Measurements from ENCODE around the gene RPS19BP1.
A peak's percentile ranks its signal among the peaks of the same experiment; 100 is the strongest.

Gene RPS19BP1

GRCh38 chr22:39558950-39559349, 26.4 kb upstream of the RPS19BP1 start:
- DNase-seq = no peak

- no peak for DNase-seq
Observed at GRCh38 chr22:39558254-39558727, 25.7 kb upstream of the RPS19BP1 start.

GRCh38 chr22:39556970-39557841, 24.7 kb upstream of the RPS19BP1 start:
- DNase-seq = no peak

- no peak for DNase-seq
Observed at GRCh38 chr22:39554151-39554550, 21.6 kb upstream of the RPS19BP1 start.

DNA sequence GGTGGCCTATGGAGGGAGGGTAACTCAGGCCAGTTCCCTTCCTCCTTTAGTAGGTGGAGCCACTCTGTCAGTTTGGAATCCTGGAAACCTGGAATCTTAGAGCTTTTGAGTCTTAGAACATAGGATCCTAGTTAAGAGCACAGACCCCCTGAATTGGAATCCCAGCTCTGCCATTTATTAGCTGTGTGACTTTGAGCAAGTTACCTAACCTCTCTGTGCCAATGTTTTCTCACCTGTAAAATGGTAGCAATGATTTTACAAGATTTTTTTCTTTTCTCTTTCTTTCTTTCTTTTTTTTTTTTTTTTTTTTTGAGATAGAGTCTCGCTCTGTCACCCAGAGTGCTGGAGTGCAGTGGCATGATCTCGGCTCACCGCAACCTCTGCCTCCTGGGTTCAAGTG, 20.9 kb upstream of the RPS19BP1 start:
- DNase-seq = no peak

GRCh38 chr22:39547587-39547947, 15.0 kb upstream of the RPS19BP1 start:
- no peak for DNase-seq

DNA sequence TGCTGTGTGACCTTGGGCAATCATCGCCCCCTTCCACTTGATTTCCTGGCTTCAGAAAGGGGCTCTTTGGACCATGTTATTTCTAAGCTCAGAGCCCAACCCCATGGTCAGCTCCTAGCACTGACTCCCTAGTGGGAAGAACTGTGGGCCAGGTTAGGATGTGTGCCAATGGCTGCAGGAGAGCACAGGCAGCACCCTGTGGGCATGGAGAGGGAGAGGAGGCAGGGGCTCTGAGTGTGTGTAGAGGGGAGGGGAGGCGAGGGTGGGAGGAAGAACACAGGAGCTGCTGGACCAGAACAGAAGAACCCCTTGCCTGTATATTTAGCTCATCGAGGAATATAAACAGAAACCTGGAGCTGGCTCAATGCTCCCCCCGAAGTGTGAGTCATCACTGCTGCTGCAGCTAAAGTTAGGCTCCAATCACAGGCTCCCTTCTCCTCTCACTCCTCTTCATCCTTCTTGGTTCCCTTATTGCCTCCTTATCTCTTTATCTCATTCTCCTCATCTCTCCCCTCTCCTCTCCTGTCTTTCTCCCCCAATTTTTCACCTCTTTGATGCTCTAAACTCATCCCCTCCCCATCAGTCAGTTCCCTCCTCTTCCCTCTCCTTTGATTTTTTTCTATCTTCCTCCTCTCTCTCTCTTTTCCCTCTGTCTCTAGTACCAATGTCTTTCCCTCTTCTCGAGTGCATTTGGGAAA, 14.5 kb upstream of the RPS19BP1 start:
- DNase-seq = no peak

DNA sequence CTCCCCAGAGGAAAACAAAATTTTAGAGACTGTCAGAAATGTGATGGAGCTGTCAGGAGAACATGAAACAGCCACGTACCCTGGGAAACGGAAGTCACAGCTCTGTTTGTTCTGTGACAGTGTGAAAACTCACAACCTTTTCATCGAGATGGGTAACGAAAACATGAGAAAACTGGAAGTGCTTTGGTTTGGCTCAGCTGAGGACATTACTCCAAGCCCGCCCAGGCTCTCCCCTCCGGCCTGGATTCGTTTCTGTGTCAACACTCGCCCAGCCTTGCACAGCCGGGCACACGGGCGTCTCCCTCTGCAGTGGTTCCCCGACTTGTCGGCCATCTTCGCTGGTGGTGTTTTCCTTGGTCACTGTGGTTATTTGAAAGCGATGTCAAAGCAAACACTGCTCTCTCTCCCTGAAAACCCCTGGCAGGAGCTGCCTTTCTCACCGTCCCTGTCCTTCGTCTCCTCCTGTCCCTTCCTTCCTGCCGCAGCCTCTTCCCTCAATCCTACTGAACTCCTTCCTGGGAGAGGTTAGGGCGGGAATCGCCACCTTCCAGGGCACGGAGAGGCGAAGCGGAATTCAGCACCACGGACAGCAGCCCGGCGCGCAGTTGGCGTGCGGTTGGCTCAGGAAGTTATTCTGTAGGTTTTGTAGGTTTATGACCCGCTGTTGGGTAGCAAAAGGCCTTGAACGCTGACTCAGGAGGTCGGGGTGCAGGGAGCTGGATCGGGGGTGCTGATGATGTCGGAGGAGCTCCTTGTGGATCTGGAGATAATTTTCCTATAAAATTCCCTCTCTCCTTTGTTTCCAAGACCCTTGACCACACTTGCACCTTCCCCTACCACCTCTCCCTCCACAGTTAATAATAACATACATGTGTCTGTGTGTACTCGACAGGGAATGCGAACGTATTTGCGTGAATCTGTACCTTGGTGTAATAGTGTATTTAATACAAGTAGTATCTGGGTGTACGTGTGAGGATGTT, 13.1 kb upstream of the RPS19BP1 start:
- DNase-seq = no peak

- DNase-seq = no peak
Observed at GRCh38 chr22:39543095-39543494, 10.5 kb upstream of the RPS19BP1 start.

- DNase-seq = no peak
Observed at GRCh38 chr22:39537975-39538374, 5.4 kb upstream of the RPS19BP1 start.

DNA sequence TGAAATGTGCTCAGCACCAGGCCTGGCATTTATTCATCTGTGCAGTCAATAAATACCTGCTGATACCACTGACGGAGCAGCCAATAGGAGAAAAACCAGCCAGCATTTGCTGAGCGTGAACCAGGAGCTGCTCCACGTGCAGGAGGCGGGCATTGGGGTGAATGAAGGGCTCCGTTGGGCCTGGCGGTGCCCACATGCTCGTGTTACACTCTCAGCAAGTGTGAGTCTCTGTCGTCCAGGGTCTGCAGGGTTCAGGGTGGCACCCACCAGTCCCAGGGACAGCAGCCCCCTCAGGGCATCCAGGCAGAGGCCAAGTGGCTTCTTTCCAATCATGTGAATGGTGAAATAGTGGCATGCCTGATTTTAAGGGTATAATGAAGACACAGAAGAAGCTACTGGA, 4.2 kb upstream of the RPS19BP1 start:
- DNase-seq = no peak

DNA sequence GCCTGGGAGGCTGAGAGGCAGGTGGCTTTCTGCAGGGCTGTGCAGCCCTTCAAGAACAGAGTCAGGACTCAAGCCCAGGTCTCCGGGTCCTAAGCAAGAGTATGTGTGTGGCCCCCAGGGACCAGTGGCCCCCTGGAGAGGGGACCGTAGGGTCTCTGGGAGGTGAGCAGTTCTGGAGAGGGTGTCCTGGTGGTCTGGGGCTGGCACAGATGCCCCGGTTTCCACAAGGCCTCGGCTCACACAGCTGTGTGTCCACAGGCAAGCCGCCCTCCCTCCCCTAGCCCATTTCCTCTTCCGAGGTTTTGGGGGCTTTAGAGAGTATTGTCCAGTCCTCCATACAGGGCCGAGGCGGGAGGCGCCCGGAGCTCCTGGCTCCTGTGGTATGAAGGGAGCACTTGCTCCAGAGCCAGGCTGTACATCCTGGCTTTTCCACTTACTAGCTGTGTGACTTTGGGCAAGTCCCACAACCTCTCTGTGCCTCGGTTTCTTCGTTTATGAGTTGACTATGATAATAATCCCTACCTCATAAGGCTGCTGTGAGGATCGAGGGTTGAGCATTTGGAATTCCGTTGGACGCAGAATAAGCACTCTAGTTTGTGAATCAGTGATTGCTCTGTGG, 3.4 kb upstream of the RPS19BP1 start:
- no peak for DNase-seq

DNA sequence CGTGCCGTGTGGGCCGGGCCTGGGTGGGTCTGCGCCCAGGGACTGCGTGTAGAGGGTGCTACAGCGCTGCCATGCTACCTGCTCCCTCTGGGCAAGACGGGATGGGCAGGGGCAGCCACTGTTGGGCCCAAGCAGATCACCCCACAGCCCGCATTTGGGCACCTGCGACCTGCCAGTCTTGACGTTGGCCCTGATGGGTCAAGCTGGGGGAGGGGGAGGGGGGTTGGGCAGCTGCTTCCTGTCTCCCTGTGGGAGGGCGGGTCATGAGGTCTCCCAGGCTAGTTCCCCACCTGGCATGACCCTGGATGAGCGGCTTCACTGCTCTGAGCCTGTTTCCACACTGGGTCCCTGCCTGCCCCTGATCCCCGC, 2.8 kb upstream of the RPS19BP1 start:
- no peak for DNase-seq

DNA sequence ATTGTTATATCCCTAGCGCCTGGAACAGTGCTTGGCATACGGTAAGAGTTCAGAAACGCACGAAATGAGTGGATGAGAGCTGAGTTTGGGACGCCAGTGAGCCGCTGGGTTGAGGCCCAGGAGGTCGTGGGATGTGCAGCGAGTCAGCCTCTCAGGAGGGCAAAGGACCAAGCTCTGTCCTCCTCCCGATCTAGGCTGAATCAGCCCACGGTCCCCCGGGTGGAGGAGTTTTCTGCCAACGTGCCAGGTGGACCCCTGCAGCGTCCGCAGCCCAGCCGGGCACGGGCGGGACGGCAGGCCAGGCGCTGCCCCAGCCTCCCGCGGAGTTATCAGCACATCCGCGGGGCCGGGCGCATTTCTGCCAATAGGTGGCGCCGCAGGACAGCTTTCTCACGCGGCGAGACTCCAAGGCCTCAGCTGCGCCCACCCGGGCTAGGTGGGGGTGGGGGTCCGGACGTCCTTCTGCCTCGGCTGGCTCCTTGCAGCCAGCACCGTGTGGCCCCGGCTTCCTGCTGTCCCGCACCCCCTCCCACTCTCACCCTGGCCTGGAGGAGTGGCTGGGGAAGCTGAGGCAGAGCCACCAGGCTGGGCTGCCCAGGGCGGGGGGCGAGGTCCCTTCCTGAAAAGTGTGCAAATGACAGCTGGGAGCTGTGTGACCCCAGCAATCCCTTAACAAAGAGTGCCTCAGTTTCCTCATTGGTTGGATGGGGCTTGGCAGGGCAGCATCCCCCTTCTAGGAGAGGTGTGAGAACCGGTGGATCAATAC, 2.2 kb upstream of the RPS19BP1 start:
- no peak for DNase-seq

- no peak for DNase-seq
Observed at GRCh38 chr22:39534092-39534506, 1.6 kb upstream of the RPS19BP1 start.

- peak; percentile 46 for DNase-seq
Observed at GRCh38 chr22:39530692-39531331, 1.7 kb downstream of the RPS19BP1 start.

GRCh38 chr22:39530116-39530515, 2.4 kb downstream of the RPS19BP1 start:
- no peak for DNase-seq

GRCh38 chr22:39529487-39529851, 3.1 kb downstream of the RPS19BP1 start:
- DNase-seq = no peak

DNA sequence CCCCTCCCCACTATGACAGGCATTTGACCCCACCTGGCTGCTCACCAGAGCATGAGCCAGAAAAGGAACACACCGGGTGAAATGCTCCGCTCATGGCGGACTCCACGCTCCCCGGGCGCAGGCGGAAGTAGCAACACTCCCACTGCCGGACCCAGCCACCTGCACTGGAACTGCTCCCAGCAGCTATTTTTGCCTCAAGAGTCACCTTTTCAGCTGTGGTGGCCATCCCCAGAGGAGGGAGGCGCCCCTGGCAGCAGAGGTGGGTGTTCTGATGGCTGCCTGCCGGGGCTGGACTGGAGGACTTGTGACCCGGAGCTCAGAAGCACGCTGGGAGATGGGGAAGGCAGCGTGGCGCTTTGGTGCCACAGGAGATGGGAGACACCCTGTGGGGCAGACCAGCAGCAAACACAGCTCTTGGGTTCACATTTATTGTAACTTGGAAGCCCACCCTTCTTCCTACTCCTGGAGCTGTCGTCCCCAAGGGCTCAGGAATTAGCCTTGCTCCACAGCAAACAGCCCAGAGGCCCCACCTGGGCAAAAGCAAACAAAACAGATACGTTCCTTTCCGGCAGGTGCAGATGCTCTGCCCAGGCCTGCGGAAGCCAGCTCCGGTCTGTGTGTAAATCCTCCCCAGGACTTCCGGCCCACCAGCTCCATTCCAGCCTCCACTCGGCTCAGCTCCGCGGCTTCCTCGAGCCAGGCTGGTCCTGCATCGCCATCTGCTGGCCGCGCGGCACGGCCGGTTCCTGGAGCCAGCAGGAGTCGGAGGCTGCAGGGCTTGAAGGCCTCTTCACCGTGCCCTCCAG, 3.7 kb downstream of the RPS19BP1 start:
- no peak for DNase-seq

DNA sequence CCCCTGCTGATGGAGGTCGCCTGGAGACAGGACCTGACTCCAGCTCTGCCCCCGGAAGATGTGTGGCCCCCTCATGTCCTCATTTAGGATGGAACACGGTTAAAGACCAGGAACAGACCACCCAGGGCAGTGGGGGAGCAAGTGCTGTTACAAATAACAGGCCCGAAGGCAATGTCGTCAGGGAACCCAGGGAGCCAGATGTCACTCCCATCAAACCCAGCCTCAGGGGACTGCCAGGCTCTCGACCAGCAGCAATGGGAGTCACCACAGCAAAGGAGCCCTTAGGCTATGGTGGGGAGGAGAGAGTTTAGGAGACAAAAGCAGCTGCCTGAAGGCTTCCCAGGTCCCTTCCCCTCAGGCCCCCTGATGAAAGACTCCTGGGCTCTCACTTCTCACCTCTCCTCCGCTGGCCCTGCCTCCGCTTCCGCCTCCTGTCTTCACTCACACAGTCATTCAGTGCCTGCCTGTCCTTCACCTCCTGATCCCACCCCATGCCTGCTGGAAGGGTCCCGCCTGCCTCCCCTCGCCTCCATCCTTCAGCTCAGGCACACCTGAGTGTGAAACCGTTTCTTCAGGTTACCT, 4.4 kb downstream of the RPS19BP1 start:
- DNase-seq = no peak
